Neural progenitor cell (in vitro differentiated cells): Measurements from ENCODE around the gene OLIG2. TPM values are rescaled to one million over a fixed set of nuclear protein-coding genes. Genes with fewer than 3 reads are reported as not detected.

Experiments
- DNase-seq: peaks from one replicate; pipeline ENCODE4 v3.0.0-alpha.2; 2016; ENCODE audit warnings: low spot score
- H2AFZ ChIP-seq: fragments of 200-600 bp; sonication (generic); replicated peaks from 2 replicates; pipeline ENCODE4 v1.6.1; 2016; ENCODE audit warnings: antibody characterized with exemption
- H3F3A ChIP-seq: fragments of 200-600 bp; sonication (generic); 2 replicates; pipeline ENCODE4 v1.6.1; 2016; ENCODE audit warnings: antibody characterized with exemption, low read depth
- H3K27ac ChIP-seq: fragments of 200-600 bp; sonication (generic); 2 replicates; pipeline ENCODE4 v1.5.1; 2016; ENCODE audit warnings: mild to moderate bottlenecking
- H3K27me3 ChIP-seq: fragments of 200-600 bp; sonication (generic); 2 replicates; pipeline ENCODE4 v1.6.1; 2016; ENCODE audit warnings: mild to moderate bottlenecking, moderate library complexity
- H3K36me3 ChIP-seq: fragments of 200-600 bp; sonication (generic); 2 replicates; pipeline ENCODE4 v1.5.1; 2016
- H3K4me1 ChIP-seq: fragments of 200-600 bp; sonication (generic); 2 replicates; pipeline ENCODE4 v1.6.1; 2016; ENCODE audit warnings: mixed run types
- H3K4me2 ChIP-seq: fragments of 200-600 bp; sonication (generic); 2 replicates; pipeline ENCODE4 v1.6.1; 2016
- H3K4me3 ChIP-seq: fragments of 200-600 bp; sonication (generic); 2 replicates; pipeline ENCODE4 v1.5.1; 2016
- H3K79me2 ChIP-seq: fragments of 200-600 bp; sonication (generic); 2 replicates; pipeline ENCODE4 v1.6.1; 2016; ENCODE audit warnings: low read depth
- H3K9ac ChIP-seq: fragments of 200-600 bp; sonication (generic); 2 replicates; pipeline ENCODE4 v1.6.1; 2016
- H3K9me3 ChIP-seq: fragments of 200-600 bp; sonication (generic); 2 replicates; pipeline ENCODE4 v1.5.1; 2016; ENCODE audit warnings: low read depth
- H4K20me1 ChIP-seq: fragments of 200-600 bp; sonication (generic); 2 replicates; pipeline ENCODE4 v1.6.1; 2016; ENCODE audit warnings: low read depth
- H3K27ac Mint-ChIP-seq: 3 replicates; pipeline ENCODE4 v1.8.0; 2021; ENCODE audit warnings: mixed read lengths
- H3K27me3 Mint-ChIP-seq: 2 replicates; pipeline ENCODE4 v1.8.0; 2022; ENCODE audit warnings: low read depth, mild to moderate bottlenecking, inconsistent platforms, moderate library complexity, mixed read lengths; ENCODE audit not compliant: insufficient read depth
- H3K36me3 Mint-ChIP-seq: 3 replicates; pipeline ENCODE4 v1.8.0; 2021; ENCODE audit warnings: mixed read lengths
- H3K4me1 Mint-ChIP-seq: 3 replicates; pipeline ENCODE4 v1.8.0; 2021; ENCODE audit warnings: mixed read lengths
- H3K4me3 Mint-ChIP-seq: 3 replicates; pipeline ENCODE4 v1.8.0; 2021; ENCODE audit warnings: mild to moderate bottlenecking, moderate library complexity, mixed read lengths
- H3K9me3 Mint-ChIP-seq: 3 replicates; pipeline ENCODE4 v1.8.0; 2020; ENCODE audit warnings: mixed read lengths
- EZH2 ChIP-seq: fragments of 200-600 bp; sonication (generic); IDR thresholded peaks from 2 replicates; pipeline ENCODE4 v1.6.1; 2017; ENCODE audit warnings: antibody characterized with exemption, mild to moderate bottlenecking, moderate library complexity
- EZH2phosphoT487 ChIP-seq: fragments of 200-600 bp; sonication (generic); IDR thresholded peaks from 2 replicates; pipeline ENCODE4 v1.6.1; 2017; ENCODE audit warnings: antibody characterized with exemption
- total RNA-seq: library from RNA; depleted of rRNA; stranded (reverse); fragments of >200 nt; gene quantifications from 2 replicates; pipeline ENCODE4 v1.2.3, GENCODE V29; 2015; ENCODE audit warnings: low replicate concordance
- TF ChIP-seq, protein P1 (sequence below): fragments of 200-600 bp; sonication (generic); IDR thresholded peaks from 2 replicates; pipeline ENCODE4 v1.5.1; 2017; ENCODE audit warnings: antibody characterized with exemption, mild to moderate bottlenecking

OLIG2 gene
- total RNA-seq, 1 donor from 2014 or later: not detected

GRCh38 chr21:33059380-33059841 is 33.7 kb downstream of the OLIG2 start:
- Mint-ChIP-seq H3K9me3 (no peaks in the 10 kb centered on the region), H3K4me1 (peaks cover 29% of the 10 kb centered on the region), H3K4me3 (no peak overlapping the region), H3K27ac (no peak overlapping the region), H3K27me3 (peaks cover 19% of the 10 kb centered on the region), H3K36me3 (no peaks in the 10 kb centered on the region)
- no peak for DNase-seq
- no peak overlapping the region for H3K9ac ChIP-seq
- H3K4me2 ChIP-seq: no peak overlapping the region
- H3K4me3 ChIP-seq: no peak overlapping the region
- H3K4me1 ChIP-seq: no peaks in the 10 kb centered on the region
- TF ChIP-seq, protein P1, sequence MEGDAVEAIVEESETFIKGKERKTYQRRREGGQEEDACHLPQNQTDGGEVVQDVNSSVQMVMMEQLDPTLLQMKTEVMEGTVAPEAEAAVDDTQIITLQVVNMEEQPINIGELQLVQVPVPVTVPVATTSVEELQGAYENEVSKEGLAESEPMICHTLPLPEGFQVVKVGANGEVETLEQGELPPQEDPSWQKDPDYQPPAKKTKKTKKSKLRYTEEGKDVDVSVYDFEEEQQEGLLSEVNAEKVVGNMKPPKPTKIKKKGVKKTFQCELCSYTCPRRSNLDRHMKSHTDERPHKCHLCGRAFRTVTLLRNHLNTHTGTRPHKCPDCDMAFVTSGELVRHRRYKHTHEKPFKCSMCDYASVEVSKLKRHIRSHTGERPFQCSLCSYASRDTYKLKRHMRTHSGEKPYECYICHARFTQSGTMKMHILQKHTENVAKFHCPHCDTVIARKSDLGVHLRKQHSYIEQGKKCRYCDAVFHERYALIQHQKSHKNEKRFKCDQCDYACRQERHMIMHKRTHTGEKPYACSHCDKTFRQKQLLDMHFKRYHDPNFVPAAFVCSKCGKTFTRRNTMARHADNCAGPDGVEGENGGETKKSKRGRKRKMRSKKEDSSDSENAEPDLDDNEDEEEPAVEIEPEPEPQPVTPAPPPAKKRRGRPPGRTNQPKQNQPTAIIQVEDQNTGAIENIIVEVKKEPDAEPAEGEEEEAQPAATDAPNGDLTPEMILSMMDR: no peak
- TF ChIP-seq EZH2phosphoT487 (no peak), EZH2 (no peak)
- H3F3A ChIP-seq: peaks cover 8% of the 10 kb centered on the region
- no peaks in the 10 kb centered on the region for H3K79me2 ChIP-seq
- H3K36me3 ChIP-seq: no peaks in the 10 kb centered on the region
- peaks cover 72% of the 10 kb centered on the region for H3K27me3 ChIP-seq
- no peak overlapping the region for H2AFZ ChIP-seq
- no peak overlapping the region for H3K27ac ChIP-seq
- H3K9me3 ChIP-seq: no peaks in the 10 kb centered on the region
- peaks cover 12% of the 10 kb centered on the region for H4K20me1 ChIP-seq

GRCh38 chr21:33061233-33061632 is 35.5 kb downstream of the OLIG2 start:
- no peak overlapping the region for H3K4me3 ChIP-seq
- H3K9me3 ChIP-seq: no peaks in the 10 kb centered on the region
- Mint-ChIP-seq H3K9me3 (no peaks in the 10 kb centered on the region), H3K36me3 (no peaks in the 10 kb centered on the region), H3K27me3 (peaks cover 18% of the 10 kb centered on the region), H3K4me3 (no peak overlapping the region), H3K4me1 (peaks cover 39% of the 10 kb centered on the region), H3K27ac (no peak overlapping the region)
- no peak overlapping the region for H3K9ac ChIP-seq
- H3K27ac ChIP-seq: no peak overlapping the region
- TF ChIP-seq EZH2 (no peak), EZH2phosphoT487 (no peak)
- TF ChIP-seq, protein P1: no peak
- peaks cover 16% of the 10 kb centered on the region for H3F3A ChIP-seq
- H3K4me2 ChIP-seq: no peak overlapping the region
- peaks cover 4% of the 10 kb centered on the region for H3K4me1 ChIP-seq
- H3K27me3 ChIP-seq: peaks cover 90% of the 10 kb centered on the region
- no peak overlapping the region for H2AFZ ChIP-seq
- peaks cover 20% of the 10 kb centered on the region for H4K20me1 ChIP-seq
- H3K79me2 ChIP-seq: no peaks in the 10 kb centered on the region
- DNase-seq: no peak
- no peaks in the 10 kb centered on the region for H3K36me3 ChIP-seq

GRCh38 chr21:33063375-33063883 is 37.7 kb downstream of the OLIG2 start:
- H3K27ac Mint-ChIP-seq: no peak overlapping the region
- Histone ChIP-seq H3K4me1 (peaks cover 4% of the 10 kb centered on the region), H3K27me3 (peaks cover 99% of the 10 kb centered on the region), H3K27ac (no peak overlapping the region), H3K79me2 (no peaks in the 10 kb centered on the region), H3K4me2 (no peak overlapping the region), H3K9me3 (no peaks in the 10 kb centered on the region), H3K4me3 (no peak overlapping the region), H3K36me3 (no peaks in the 10 kb centered on the region), H2AFZ (no peak overlapping the region), H4K20me1 (peaks cover 27% of the 10 kb centered on the region), H3K9ac (no peak overlapping the region), H3F3A (peaks cover 16% of the 10 kb centered on the region)
- no peaks in the 10 kb centered on the region for H3K36me3 Mint-ChIP-seq
- H3K4me1 Mint-ChIP-seq: peaks cover 35% of the 10 kb centered on the region
- DNase-seq: no peak
- H3K4me3 Mint-ChIP-seq: no peak overlapping the region
- peaks cover 25% of the 10 kb centered on the region for H3K27me3 Mint-ChIP-seq
- peaks cover 3% of the 10 kb centered on the region for H3K9me3 Mint-ChIP-seq
- TF ChIP-seq EZH2: no peak
- no peak for TF ChIP-seq EZH2phosphoT487
- TF ChIP-seq, protein P1: no peak
